Activated CD4-positive, alpha-beta memory T cell treated with anti-CD3 and anti-CD28 coated beads, Interleukin-2, amount 10 ng/mL, durations not matched to agents 7 days and 5 days (primary cell): ENCODE data around the gene HMOX2. TPM values are rescaled to one million over a fixed set of nuclear protein-coding genes. Genes with fewer than 3 reads are reported as not detected.
A peak's percentile ranks its signal among the peaks of the same experiment; 100 is the strongest.

Experiments
- CTCF ChIA-PET: fragments of 350-600 bp; sonication (Branson Sonifier 250); formaldehyde crosslinking; loops from one replicate; lab custom pipeline; 2021; ENCODE audit warnings: antibody characterized with exemption, inconsistent platforms; lab: Charles Lee
- POLR2A ChIA-PET: fragments of 350-600 bp; sonication (Branson Sonifier 250); formaldehyde crosslinking; loops from one replicate; lab custom pipeline; 2021; ENCODE audit warnings: antibody characterized with exemption; lab: Charles Lee
- DNase-seq: peaks from one replicate; pipeline ENCODE4 v3.0.0-alpha.2; 2020
- H3K27ac Mint-ChIP-seq: one replicate; pipeline ENCODE4 v1.8.0; 2021; ENCODE audit warnings: mild to moderate bottlenecking, mixed read lengths
- H3K27me3 Mint-ChIP-seq: one replicate; pipeline ENCODE4 v1.8.0; 2021; ENCODE audit warnings: mixed read lengths
- H3K36me3 Mint-ChIP-seq: one replicate; pipeline ENCODE4 v1.8.0; 2021; ENCODE audit warnings: low read depth, mixed read lengths
- H3K4me1 Mint-ChIP-seq: one replicate; pipeline ENCODE4 v1.8.0; 2021; ENCODE audit warnings: mixed read lengths
- H3K4me3 Mint-ChIP-seq: one replicate; pipeline ENCODE4 v1.8.0; 2021; ENCODE audit warnings: mild to moderate bottlenecking, mixed read lengths
- H3K9me3 Mint-ChIP-seq: one replicate; pipeline ENCODE4 v1.8.0; 2021; ENCODE audit warnings: mixed read lengths
- total RNA-seq, 2 experiments: library from RNA; stranded (reverse); gene quantifications; one replicate each; pipeline ENCODE4 v1.2.3, GENCODE V29; 2021

Gene HMOX2, protein sequence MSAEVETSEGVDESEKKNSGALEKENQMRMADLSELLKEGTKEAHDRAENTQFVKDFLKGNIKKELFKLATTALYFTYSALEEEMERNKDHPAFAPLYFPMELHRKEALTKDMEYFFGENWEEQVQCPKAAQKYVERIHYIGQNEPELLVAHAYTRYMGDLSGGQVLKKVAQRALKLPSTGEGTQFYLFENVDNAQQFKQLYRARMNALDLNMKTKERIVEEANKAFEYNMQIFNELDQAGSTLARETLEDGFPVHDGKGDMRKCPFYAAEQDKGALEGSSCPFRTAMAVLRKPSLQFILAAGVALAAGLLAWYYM
- 10 to 100 TPM; 77.4 to 83.4 TPM for total RNA-seq

DNA sequence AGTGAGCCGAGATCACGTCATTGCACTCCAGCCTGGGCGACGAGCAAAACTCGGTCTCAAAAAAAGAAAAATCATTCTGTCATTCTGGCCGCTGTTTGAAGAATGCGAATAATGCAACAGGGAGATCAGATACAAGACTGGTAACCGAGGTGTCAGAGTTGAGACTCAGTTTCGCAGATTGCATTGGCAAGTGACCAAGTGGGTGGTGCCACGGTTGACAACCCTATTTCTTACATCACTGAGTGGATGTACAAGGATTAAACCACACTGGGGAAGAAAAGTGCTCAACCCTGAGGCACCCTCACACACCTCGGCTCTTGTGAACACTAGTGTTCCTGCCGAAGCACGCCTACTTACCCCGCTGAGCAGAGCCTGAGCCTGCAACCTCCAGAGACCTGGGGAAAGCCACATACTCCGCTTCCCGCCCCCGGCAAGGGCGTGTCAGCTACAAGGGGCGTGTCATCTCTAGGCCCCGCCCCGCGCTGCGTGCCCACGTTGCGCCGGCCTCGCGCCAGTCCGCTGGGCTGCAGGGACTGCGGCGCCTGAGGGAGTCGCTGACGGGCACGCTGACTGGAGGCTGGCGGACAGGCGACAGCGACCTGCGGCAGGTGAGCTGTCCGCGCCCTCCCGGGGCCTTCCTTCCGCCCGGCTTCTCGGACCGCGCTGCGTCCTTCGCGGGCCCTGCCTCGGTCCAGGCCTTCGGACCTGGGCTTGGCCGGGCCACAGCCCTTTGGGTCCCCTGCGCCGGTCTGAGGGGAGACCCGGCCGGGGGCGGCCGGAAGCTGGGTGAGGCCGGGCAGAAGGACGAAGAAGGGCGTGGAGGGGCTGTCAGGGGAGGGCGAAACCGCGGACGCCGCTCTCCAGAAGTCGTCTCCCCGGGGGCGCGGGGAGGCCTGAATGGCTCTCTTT lies at the start of gene HMOX2:
HMOX2 (plus strand) TSS at position 519 of the 909 bp plus-strand sequence. CDS start 29,127 bp downstream, outside the sequence.
- ChIA-PET CTCF (interaction anchor here (0.7 to 6.9 kb wide), 17 partner anchors 8 to 148 kb away, joined by 3 to 102 read pairs (median 5); partner anchors contain the start of genes CDIP1, CORO7 and MGRN1), POLR2A (interaction anchor here (0.6 to 9.1 kb wide), 15 partner anchors 10 to 204 kb away, joined by 3 to 154 read pairs (median 4); partner anchors contain the start of genes CORO7 and PAM16)
- H3K9me3 Mint-ChIP-seq, result no peaks in the 10 kb centered on the region
- peak; percentile 96 for DNase-seq
- H3K27ac Mint-ChIP-seq, result peak within 1 kb of the TSS; percentile 93
- peaks cover 25% of the 10 kb centered on the region for H3K36me3 Mint-ChIP-seq
- H3K4me1 Mint-ChIP-seq, result peaks cover 43% of the 10 kb centered on the region
- peak within 1 kb of the TSS; percentile 91 for H3K4me3 Mint-ChIP-seq
- H3K27me3 Mint-ChIP-seq, result no peaks in the 10 kb centered on the region

DNA sequence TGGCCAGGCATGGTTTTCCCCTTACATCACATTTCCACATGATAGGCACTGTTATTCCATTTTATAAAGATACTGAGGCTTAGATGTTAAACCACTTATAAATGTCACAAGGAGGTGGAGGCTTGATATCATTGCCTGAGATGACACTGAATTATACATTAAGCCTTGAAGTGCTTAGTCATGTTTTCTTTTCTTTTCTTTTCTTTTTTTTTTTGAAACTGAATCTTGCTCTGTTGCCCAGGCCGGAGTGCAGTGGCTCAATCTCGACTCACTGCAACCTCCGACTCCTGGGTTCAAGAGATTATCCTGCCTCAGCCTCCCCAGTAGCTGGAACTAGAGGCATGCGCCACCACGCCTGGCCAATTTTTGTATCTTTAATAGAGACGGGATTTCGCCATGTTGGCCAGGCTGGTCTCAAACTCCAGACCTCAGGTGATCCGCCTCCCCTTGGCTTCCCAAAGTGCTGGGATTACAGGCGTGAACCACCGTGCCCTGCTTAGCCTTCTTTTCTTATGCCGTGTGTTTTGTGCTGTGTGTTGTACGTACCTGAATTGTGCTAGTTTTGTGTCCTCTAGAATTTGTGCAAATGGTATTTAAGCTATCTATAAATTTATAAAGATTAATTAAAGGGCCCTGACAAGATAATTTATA lies 49.4 kb upstream of the HMOX2 start:
- Mint-ChIP-seq H3K9me3 (no peaks in the 10 kb centered on the region), H3K4me1 (peaks cover 32% of the 10 kb centered on the region), H3K36me3 (peaks cover 29% of the 10 kb centered on the region), H3K27me3 (no peaks in the 10 kb centered on the region), H3K4me3 (peak overlapping the region; percentile 82), H3K27ac (peak overlapping the region; percentile 91)
- ChIA-PET POLR2A (interaction anchor here (0.6 to 5.1 kb wide), 3 partner anchors 12 to 76 kb away, joined by 3 to 46 read pairs (median 5); partner anchors contain the start of genes CORO7, HMOX2 and PAM16), CTCF (interaction anchor here (0.9 to 1.5 kb wide), 4 partner anchors 23 to 173 kb away, joined by 3 to 4 read pairs (median 3); no protein-coding TSS in a partner anchor)
- DNase-seq, result no peak

- POLR2A ChIA-PET, result interaction anchor here (0.8 to 5.1 kb wide), 2 partner anchors 14 to 25 kb away, joined by 3 to 46 read pairs; partner anchors contain the start of gene CORO7
- H3K27ac Mint-ChIP-seq, result no peak overlapping the region
- no peak overlapping the region for H3K4me3 Mint-ChIP-seq
These were observed 47.7 kb upstream of the HMOX2 start for GRCh38 chr16:4428500-4428899.

GRCh38 chr16:4431023-4431422 lies 45.2 kb upstream of the HMOX2 start:
- ChIA-PET POLR2A (no interaction called here), CTCF (no interaction called here)
- no peak overlapping the region for H3K4me3 Mint-ChIP-seq
- H3K9me3 Mint-ChIP-seq, result no peaks in the 10 kb centered on the region
- no peak overlapping the region for H3K27ac Mint-ChIP-seq
- no peaks in the 10 kb centered on the region for H3K27me3 Mint-ChIP-seq
- H3K4me1 Mint-ChIP-seq, result peaks cover 30% of the 10 kb centered on the region
- DNase-seq, result no peak
- peaks cover 51% of the 10 kb centered on the region for H3K36me3 Mint-ChIP-seq

More at GRCh38 chr16:4428500-4428899, 47.7 kb upstream of the HMOX2 start:
- peaks cover 35% of the 10 kb centered on the region for H3K36me3 Mint-ChIP-seq
- no peaks in the 10 kb centered on the region for H3K27me3 Mint-ChIP-seq
- no peak for DNase-seq
- CTCF ChIA-PET, result interaction anchor here (1.0 kb wide), 1 partner anchor 48 kb away, joined by 5 read pairs; the partner anchor contains the start of gene HMOX2
- H3K9me3 Mint-ChIP-seq, result no peaks in the 10 kb centered on the region
- peaks cover 35% of the 10 kb centered on the region for H3K4me1 Mint-ChIP-seq

DNA sequence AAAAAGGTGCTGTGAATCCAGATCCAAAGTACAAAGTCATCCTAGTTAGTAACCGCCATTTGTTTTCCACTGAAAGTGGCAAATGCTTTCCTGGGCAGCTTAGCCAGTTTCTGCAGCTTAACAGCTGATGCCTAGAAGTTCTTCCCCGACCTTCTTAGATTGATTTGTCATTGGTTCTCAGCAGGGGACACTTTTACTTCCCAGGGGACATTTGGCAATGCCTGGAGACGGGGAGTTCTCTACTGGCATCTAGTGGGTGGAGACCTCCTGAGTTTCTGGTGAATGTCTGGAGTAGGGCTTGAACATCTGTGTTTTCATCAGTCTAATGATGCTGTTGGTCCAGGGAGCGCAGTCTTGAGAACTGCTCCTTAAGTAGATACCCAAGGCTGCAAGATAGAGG lies 43.0 kb upstream of the HMOX2 start:
- ChIA-PET POLR2A (no interaction called here), CTCF (no interaction called here)
- Mint-ChIP-seq H3K36me3 (peaks cover 50% of the 10 kb centered on the region), H3K4me3 (no peak overlapping the region), H3K27me3 (no peaks in the 10 kb centered on the region), H3K4me1 (peaks cover 13% of the 10 kb centered on the region), H3K27ac (no peak overlapping the region), H3K9me3 (no peaks in the 10 kb centered on the region)
- no peak for DNase-seq

DNA sequence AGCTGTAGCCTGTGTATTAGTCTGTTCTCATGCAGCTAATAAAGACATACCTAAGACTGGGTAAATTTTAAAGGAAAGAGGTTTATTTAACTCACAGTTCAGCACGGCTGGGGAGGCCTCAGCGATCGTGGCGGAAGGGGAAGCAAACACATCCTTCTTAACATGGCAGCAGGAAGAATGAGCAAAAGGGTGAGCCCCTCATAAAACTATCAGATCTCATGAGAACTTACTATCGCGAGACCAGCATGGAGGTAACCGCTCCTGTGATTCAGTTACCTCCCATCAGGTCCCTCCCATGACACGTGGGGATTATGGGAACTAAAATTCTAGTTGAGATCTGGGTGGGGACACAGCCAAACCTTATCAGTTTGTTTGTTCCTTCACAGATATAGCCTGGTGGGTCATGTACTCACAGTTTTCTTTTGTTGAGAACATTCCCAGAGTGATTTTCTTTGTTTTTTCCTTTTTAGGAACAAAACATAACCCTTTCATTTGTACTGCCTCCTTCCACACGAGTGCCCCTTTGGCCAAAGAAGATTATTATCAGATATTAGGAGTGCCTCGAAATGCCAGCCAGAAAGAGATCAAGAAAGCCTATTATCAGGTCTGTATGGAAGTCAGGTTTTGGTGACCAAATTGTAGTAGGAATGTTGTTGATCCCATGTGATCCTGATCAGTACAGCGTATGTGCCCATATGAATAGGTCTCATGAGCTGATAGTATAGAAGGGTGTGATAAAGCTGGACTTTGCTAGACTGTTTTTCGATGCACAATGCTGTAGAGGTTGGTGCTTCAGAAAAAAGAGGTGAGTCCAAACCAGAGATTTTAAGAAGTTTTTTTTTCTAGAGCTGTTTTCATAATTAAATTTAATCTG lies 42.0 kb upstream of the HMOX2 start:
- H3K27ac Mint-ChIP-seq, result no peak overlapping the region

GRCh38 chr16:4435337-4436067 lies 40.7 kb upstream of the HMOX2 start:
- no peak overlapping the region for H3K27ac Mint-ChIP-seq
- H3K36me3 Mint-ChIP-seq, result peaks cover 52% of the 10 kb centered on the region
- H3K4me3 Mint-ChIP-seq, result no peak overlapping the region
- CTCF ChIA-PET, result interaction anchor here (1.1 kb wide), 1 partner anchor 113 kb away, joined by 3 read pairs; no protein-coding TSS in a partner anchor
- no peaks in the 10 kb centered on the region for H3K27me3 Mint-ChIP-seq
- DNase-seq, result no peak
- POLR2A ChIA-PET, result no interaction called here
- peaks cover 14% of the 10 kb centered on the region for H3K4me1 Mint-ChIP-seq
- no peaks in the 10 kb centered on the region for H3K9me3 Mint-ChIP-seq

More for the DNA sequence above, 42.0 kb upstream of the HMOX2 start:
- peaks cover 50% of the 10 kb centered on the region for H3K36me3 Mint-ChIP-seq
- DNase-seq, result no peak
- no peaks in the 10 kb centered on the region for H3K9me3 Mint-ChIP-seq
- ChIA-PET POLR2A (interaction anchor here (0.6 kb wide), 1 partner anchor 31 kb away, joined by 5 read pairs; no protein-coding TSS in a partner anchor), CTCF (interaction anchor here (1.1 kb wide), 1 partner anchor 114 kb away, joined by 3 read pairs; no protein-coding TSS in a partner anchor)
- no peaks in the 10 kb centered on the region for H3K27me3 Mint-ChIP-seq
- no peak overlapping the region for H3K4me3 Mint-ChIP-seq
- peaks cover 9% of the 10 kb centered on the region for H3K4me1 Mint-ChIP-seq

DNA sequence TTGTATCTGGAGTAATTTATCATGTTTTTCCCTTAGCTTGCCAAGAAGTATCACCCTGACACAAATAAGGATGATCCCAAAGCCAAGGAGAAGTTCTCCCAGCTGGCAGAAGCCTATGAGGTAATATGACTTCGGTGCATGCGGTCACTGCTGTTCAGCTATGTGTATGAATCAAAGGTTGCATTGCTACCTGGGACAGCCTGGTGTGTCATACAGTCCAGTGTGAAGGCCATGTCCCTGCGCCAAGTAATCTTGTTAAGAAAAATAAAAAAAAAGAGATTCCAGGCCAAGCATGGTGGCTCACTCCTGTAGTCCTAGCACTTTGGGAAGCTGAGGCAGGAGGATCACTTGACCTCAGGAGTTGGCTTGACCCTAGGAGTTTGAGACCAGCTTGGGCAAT lies 38.8 kb upstream of the HMOX2 start:
- ChIA-PET CTCF (interaction anchor here (1.4 kb wide), 1 partner anchor 33 kb away, joined by 4 read pairs; no protein-coding TSS in a partner anchor), POLR2A (interaction anchor here (2.9 kb wide), 1 partner anchor 23 kb away, joined by 10 read pairs; no protein-coding TSS in a partner anchor)
- H3K4me1 Mint-ChIP-seq, result peaks cover 14% of the 10 kb centered on the region
- H3K27me3 Mint-ChIP-seq, result no peaks in the 10 kb centered on the region
- H3K9me3 Mint-ChIP-seq, result no peaks in the 10 kb centered on the region
- H3K36me3 Mint-ChIP-seq, result peaks cover 61% of the 10 kb centered on the region
- DNase-seq, result no peak
- no peak overlapping the region for H3K4me3 Mint-ChIP-seq
- H3K27ac Mint-ChIP-seq, result no peak overlapping the region

GRCh38 chr16:4442371-4442770 lies 33.8 kb upstream of the HMOX2 start:
- Mint-ChIP-seq H3K4me3 (no peak overlapping the region), H3K27me3 (no peaks in the 10 kb centered on the region), H3K36me3 (peaks cover 67% of the 10 kb centered on the region), H3K9me3 (no peaks in the 10 kb centered on the region), H3K4me1 (peaks cover 5% of the 10 kb centered on the region), H3K27ac (no peak overlapping the region)
- ChIA-PET CTCF (no interaction called here), POLR2A (no interaction called here)
- no peak for DNase-seq

DNA sequence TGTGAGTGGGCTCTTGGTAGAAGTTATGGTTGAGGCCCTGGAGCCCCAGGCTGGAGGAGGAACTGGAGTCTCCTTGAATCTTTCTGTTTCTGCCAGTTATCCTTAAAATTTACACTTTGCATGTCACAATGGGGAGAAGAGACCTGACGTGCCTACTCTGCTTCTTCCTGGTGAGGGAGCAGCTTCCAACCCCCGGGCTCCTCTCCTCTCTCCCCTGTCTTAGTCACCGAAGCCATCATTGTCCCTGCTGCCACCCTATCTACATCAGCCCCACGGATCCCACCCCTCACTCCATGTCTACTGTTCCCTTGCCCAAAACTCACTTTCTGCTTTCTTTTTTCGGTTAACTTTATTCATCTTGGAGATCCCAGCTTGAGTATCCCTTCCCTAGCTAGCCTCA lies 32.9 kb upstream of the HMOX2 start:
- Mint-ChIP-seq H3K36me3 (peaks cover 70% of the 10 kb centered on the region), H3K9me3 (no peaks in the 10 kb centered on the region), H3K27me3 (no peaks in the 10 kb centered on the region), H3K27ac (no peak overlapping the region), H3K4me3 (no peak overlapping the region), H3K4me1 (peaks cover 5% of the 10 kb centered on the region)
- DNase-seq, result no peak
- ChIA-PET POLR2A (no interaction called here), CTCF (no interaction called here)

GRCh38 chr16:4443986-4444385 lies 32.2 kb upstream of the HMOX2 start:
- peak overlapping the region; percentile 31 for H3K27ac Mint-ChIP-seq
- H3K36me3 Mint-ChIP-seq, result peaks cover 72% of the 10 kb centered on the region
- POLR2A ChIA-PET, result no interaction called here
- peaks cover 5% of the 10 kb centered on the region for H3K4me1 Mint-ChIP-seq
- H3K27me3 Mint-ChIP-seq, result no peaks in the 10 kb centered on the region
- H3K9me3 Mint-ChIP-seq, result no peaks in the 10 kb centered on the region
- no peak overlapping the region for H3K4me3 Mint-ChIP-seq
- CTCF ChIA-PET, result no interaction called here
- no peak for DNase-seq
